Embryonic facial prominence (tissue), 1 donor: ENCODE measurements around the gene ACER2.

Source experiments
- DNase-seq: peaks from one replicate; pipeline ENCODE4 v3.0.0-alpha.2; 2016; ENCODE audit errors: extremely low spot score

The ACER2 gene

DNA sequence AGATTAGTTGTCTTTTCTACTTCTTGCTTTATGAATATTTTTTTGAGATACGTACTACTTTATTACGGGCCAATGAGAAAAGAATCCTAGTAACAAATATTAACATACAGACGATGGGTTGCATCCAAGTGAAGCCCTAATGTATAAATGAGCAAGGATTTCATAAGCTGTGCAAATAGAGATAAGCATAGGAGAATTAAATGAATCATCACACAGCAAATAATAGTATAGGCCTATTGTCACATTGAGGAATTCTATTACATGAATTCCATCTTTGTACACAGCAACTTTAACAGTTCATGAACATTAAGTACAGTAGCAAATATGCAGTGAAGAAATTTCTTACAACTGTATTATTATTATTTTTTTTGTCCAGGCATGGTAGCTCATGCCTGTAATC is 78.0 kb downstream of the ACER2 start:
- DNase-seq, result no peak

DNA sequence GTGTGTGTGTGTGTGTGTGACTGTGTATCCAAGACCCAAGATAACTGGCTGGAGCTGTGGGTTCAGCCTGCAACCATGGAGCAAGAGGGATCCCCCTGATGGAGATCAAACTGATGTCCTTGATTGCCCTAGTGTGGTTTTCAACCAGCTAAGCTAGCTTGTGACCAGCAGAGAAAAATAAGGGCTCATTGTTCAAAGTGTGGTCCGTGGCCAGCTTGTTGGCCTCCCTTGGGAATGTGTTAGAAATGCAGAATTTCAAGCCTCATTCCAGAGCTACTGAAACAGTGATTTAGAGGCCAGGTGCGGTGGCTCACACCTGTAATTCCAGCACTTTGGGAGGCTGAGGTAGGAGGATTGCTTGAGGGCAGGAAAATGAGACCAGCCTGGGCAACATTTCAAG is 79.9 kb downstream of the ACER2 start:
- DNase-seq, result no peak

DNA sequence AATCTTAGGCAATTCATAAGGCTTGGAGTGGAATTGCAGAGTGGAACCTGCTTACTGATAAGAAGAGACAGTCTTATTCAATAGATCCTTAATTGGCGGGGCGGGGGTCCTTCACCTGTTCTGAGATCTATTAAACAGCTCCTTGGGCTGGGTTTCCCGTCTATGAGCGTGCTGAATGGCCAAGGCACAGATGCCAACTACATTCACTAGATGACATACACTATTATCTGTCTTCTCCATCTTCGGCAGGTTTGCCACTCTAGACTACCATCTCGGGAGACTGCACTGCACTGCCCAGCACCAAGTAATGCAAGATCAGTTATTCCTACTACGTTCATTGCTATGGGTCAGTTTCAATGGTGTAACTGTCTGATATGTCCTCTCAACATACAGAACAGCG is 81.5 kb downstream of the ACER2 start:
- DNase-seq, result no peak

DNA sequence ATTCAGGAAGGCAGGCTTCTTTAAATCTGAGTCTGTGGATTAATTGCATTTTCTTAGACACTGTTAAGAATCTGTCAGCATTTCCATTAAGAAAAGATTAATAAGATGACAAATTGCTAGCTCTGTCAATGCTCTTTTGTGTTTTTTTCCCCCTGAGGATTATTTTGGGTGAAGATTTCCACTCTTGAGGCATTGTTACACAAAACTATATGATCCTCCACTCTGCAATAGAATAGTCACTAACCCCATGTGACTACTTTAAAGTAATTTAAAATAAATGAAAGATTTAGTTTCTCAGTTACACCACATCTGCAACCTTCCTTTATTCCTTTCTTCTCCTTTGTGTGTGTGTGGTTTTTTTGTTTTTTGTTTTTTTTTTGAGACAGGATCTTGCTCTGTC is 82.0 kb downstream of the ACER2 start:
- no peak for DNase-seq

DNA sequence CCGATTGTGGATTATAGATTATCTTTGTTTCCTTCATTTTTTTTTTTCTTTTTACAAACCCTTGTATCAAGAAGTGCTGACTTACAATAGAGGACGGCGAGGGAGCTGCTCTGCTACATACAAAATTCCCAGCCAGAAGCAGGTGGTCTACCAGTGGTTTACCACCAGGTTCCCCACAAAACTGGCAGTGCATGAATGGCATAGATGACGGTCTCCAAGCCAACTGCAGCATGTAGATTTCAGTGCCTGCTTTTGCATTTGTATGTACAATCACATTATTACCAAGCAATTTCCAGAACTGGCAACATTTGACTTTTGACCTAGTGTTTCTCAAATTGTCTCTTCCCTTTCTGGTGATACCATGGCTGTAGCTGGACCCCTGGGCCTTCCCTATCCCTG is 84.0 kb downstream of the ACER2 start:
- DNase-seq, result no peak

DNA sequence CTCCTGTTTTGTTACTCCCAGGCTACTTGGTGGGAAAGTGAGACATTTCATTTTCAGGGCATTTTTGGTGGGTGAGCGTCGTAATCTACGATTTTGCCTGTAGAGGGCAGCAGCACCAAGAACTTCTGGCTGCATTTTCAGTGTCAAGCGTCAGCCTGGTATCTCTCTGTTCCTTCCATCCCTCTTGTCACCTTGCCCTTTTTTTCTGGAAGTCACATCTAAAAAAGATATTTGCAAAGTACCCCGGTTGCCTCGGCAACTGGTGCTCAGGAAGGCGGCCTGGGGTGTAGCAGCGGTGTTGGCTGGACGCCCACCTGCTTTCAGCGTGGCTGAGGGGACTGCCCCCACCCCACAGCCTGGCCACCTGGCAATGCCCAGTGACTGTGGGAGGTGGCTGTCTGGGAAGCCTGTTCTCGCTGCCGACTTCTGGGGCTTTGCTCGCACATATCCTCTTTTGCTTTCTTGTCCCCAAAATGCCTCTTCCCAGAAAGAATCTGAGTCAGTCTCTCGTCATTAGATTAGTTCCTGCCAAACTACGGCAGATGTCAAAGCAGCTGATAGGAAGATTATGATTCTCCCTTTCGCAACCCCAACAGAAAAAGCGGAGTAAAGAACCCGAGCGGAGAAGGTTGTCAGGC is 84.5 kb downstream of the ACER2 start:
- peak; percentile 30 for DNase-seq

DNA sequence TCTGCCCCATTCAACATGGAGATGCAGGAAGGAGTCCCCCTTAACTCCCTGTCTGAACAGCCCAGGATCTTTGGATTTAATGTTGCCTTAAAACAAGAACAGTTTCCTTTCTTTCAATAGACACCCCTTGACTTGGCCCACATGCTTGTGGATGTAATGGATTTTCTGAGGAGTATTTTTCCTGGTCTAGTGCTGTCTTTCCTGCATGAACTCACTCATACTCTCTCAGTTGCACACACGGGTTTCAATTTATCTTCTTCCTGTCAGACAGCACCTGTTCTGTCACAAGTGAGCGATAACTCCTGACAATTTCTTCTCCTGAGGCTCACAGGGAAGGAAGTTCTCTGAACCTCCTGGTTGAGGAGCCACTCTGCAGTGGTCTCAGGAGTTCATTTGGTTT is 85.1 kb downstream of the ACER2 start:
- DNase-seq, result no peak

DNA sequence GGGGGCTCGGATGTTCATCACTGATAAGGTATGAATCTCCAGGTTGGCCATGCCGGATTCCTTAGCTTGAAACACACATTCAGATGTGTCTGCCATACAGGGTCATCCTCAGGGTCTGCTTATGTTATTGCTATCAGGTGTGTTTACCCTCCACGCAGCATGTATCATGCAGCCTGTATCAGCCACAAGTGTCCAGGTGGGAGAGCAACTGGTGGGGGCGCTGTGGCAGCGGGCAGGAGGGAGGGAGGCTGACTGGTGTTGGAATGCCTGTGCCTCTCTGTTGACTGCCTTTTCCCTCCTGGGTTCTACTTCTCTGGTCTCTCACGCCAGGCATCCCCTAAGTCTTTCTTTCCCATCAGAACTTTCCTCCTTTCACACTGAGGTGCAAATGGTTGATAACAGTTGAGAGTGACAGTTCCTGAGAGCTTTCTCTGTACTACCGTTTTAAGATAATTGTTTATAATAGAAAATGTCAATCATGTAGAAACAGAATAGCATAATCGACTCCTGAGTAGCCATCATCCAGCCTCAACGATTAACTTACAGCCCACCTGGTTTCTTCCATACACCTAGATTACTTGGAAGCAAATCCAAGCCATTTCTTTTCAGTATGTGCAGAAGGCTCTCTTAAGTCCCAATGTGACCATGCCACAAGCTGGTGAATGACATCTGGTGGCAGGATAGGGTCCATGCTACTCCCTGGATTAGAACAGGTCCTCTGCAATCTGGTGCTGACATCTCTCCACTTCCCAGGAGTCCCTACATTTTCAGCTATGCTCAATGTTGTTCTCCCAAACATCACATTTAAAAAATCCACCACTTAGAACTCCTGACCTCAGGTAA is 86.6 kb downstream of the ACER2 start:
- no peak for DNase-seq

DNA sequence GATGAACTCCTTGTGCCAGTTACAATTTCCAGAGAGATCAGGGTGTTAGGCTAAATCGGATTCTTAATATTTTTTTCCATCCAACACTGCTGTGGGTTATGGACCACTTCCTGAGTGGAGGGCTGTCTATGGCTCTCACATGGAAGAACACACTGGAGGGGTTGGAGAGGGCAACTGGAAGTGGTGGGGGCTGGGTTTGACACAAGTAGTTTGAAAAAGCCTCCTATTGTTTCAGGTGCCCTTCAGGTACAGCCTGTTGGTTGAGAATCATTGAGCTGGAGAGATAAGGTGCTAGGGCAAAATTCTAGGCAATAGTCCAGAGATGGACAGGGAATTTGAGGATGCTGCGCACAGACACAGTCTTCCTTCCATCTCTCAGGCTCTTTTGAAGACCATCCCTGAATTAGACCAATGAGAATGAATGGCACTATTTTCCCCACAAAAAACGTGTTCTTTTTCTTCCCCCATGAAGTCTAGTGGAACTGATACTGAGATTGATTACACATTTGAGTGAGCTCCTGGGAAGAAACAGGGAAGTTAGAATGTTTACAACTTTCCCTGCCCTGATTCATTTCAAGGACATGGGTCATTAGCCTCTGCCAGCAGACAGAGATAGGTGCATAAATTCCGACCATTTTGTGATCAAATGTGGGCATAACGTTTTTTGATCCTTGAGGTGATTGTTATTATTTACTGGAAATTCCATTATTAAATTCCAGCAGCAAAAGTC is 87.7 kb downstream of the ACER2 start:
- no peak for DNase-seq

DNA sequence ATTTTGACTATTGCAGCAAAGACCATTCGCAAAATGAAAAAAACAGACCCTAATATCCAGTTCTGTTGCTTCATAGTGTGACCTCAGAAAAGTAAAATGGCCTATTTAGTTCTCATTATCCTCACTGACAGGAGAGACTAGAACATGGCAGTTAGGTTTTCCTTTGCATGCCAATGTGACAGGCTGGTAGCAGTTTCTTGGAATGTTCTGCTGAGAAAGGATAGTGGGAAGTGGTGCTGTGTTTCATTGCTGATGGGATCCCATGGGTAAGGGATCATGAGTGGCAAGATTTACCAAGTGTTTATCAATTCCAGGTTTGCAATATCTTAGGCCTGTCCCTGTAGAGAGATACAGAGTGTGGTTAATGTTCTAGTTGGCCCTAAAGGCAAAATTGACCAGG is 88.5 kb downstream of the ACER2 start:
- DNase-seq, result no peak

DNA sequence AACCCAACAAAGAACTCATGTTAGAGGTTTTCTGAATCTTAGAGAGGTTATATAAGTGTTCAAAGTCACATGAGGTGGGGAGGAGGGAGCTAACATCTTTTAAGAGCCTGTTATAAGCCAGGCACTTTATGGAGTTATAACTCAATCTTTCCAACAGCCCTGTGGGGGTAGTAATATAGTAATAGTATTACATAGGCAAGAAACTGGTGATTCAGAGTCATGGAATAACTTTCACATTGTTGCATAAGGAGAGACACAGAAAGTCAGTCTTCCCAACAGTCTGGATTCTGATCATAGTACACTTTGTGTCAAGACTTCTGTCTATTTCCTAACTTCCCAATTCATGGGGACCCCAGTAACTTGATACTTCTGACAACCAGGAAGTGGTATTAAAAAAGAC is 89.2 kb downstream of the ACER2 start:
- no peak for DNase-seq
